IMR-90 (cell line): ENCODE measurements around the gene FBXW4. TPM values are rescaled to one million over a fixed set of nuclear protein-coding genes. Genes with fewer than 3 reads are reported as not detected.

Experiments
- ATAC-seq: fragments of 200-7000 bp; cut with Tn5 transposase; 2 replicates; pipeline ENCODE4 v1.9.1; 2020; ENCODE audit warnings: low read depth, mild to moderate bottlenecking, moderate library complexity
- BruUV-seq: library from RNA; stranded (reverse); fragments of 400-500 nt; replicated peaks from 2 replicates; lab custom pipeline; 2021; lab: Mats Ljungman, UMichigan
- CTCF ChIA-PET: fragments of 300-600 bp; formaldehyde crosslinking; extraction: SDS; loops from one replicate; lab custom pipeline; 2021; ENCODE audit warnings: antibody characterized with exemption; lab: Yijun Ruan, JAX
- POLR2A ChIA-PET: fragments of 300-600 bp; sonication (Branson Sonifier 250); formaldehyde crosslinking; loops from one replicate; lab custom pipeline; 2022; ENCODE audit warnings: antibody characterized with exemption; ENCODE audit not compliant: unreplicated experiment; lab: Charles Lee
- DNase-seq: peaks from one replicate; pipeline ENCODE4 v3.0.0; 2013
- H2AFZ ChIP-seq: replicated peaks from 2 replicates; pipeline ENCODE3; 2013; ENCODE audit warnings: low read length, mild to moderate bottlenecking; ENCODE audit not compliant: poor library complexity
- H2AK5ac ChIP-seq: 2 replicates; pipeline ENCODE4 v1.6.1; 2013; ENCODE audit warnings: low read depth, low read length, inconsistent platforms
- H2AK9ac ChIP-seq: replicated peaks from 2 replicates; pipeline ENCODE3; 2013; ENCODE audit warnings: mild to moderate bottlenecking, low read depth, low read length, moderate library complexity; ENCODE audit not compliant: poor library complexity
- H2BK120ac ChIP-seq: 2 replicates; pipeline ENCODE4 v1.6.1; 2013; ENCODE audit warnings: low read depth, low read length, inconsistent platforms
- H2BK15ac ChIP-seq: 3 replicates; pipeline ENCODE4 v1.6.1; 2013; ENCODE audit warnings: low read depth, low read length, inconsistent platforms
- H2BK20ac ChIP-seq: 2 replicates; pipeline ENCODE4 v1.6.1; 2013; ENCODE audit warnings: low read depth, mild to moderate bottlenecking, inconsistent platforms, low read length, moderate library complexity
- H2BK5ac ChIP-seq: 2 replicates; pipeline ENCODE4 v1.6.1; 2013; ENCODE audit warnings: mild to moderate bottlenecking, low read depth, low read length, inconsistent platforms; ENCODE audit not compliant: poor library complexity, severe bottlenecking
- H3K14ac ChIP-seq: replicated peaks from 2 replicates; pipeline ENCODE4 v1.6.1; 2013; ENCODE audit warnings: low read depth, low read length, inconsistent platforms
- H3K18ac ChIP-seq: 2 replicates; pipeline ENCODE4 v1.6.1; 2013; ENCODE audit warnings: low read depth, low read length, control low read depth
- H3K23ac ChIP-seq: 2 replicates; pipeline ENCODE4 v1.6.1; 2013; ENCODE audit warnings: low read depth, low read length, inconsistent platforms
- H3K27ac ChIP-seq: 2 replicates; pipeline ENCODE4 v1.5.1; 2013; ENCODE audit warnings: mild to moderate bottlenecking, control low read depth, low read length; ENCODE audit not compliant: insufficient read depth
- H3K27me3 ChIP-seq: 2 replicates; pipeline ENCODE4 v1.6.1; 2013; ENCODE audit warnings: low read length; ENCODE audit not compliant: control insufficient read depth, insufficient read depth
- H3K36me3 ChIP-seq: 2 replicates; pipeline ENCODE4 v1.6.1; 2013; ENCODE audit warnings: low read length, mixed read lengths; ENCODE audit not compliant: control insufficient read depth, insufficient read depth
- H3K4ac ChIP-seq: 2 replicates; pipeline ENCODE4 v1.6.1; 2013; ENCODE audit warnings: low read depth, low read length, inconsistent platforms
- H3K4me1 ChIP-seq: 2 replicates; pipeline ENCODE4 v1.6.1; 2013; ENCODE audit warnings: low read length, mixed read lengths; ENCODE audit not compliant: control insufficient read depth, insufficient read depth
- H3K4me2 ChIP-seq: 2 replicates; pipeline ENCODE4 v1.6.1; 2013; ENCODE audit warnings: low read depth, mild to moderate bottlenecking, control low read depth, low read length, moderate library complexity
- H3K4me3 ChIP-seq: 2 replicates; pipeline ENCODE4 v1.5.1; 2013; ENCODE audit warnings: low read depth, mild to moderate bottlenecking, control low read depth, low read length, moderate library complexity; ENCODE audit not compliant: insufficient read depth
- H3K56ac ChIP-seq: 2 replicates; pipeline ENCODE4 v1.6.1; 2013; ENCODE audit warnings: low read length, inconsistent platforms; ENCODE audit not compliant: insufficient read depth; ENCODE audit errors: extremely low read depth
- H3K79me1 ChIP-seq, 2 experiments: 2 replicates each; pipeline ENCODE4 v1.6.1; 2013; ENCODE audit warnings: low read length in 2 of 2, inconsistent platforms in 1 of 2, low read depth in 1 of 2
- H3K9ac ChIP-seq: 2 replicates; pipeline ENCODE4 v1.6.1; 2013; ENCODE audit warnings: low read depth, low read length, control low read depth
- H3K9me1 ChIP-seq: 2 replicates; pipeline ENCODE4 v1.6.1; 2013; ENCODE audit warnings: low read length, inconsistent platforms; ENCODE audit not compliant: insufficient read depth
- H3K9me3 ChIP-seq: 2 replicates; pipeline ENCODE4 v1.6.1; 2013; ENCODE audit warnings: low read length; ENCODE audit not compliant: control insufficient read depth, insufficient read depth
- H4K20me1 ChIP-seq: 2 replicates; pipeline ENCODE4 v1.6.1; 2013; ENCODE audit warnings: low read length, inconsistent platforms; ENCODE audit not compliant: insufficient read depth
- H4K5ac ChIP-seq: 2 replicates; pipeline ENCODE4 v1.6.1; 2013; ENCODE audit warnings: mild to moderate bottlenecking, low read depth, low read length, control low read depth
- H4K8ac ChIP-seq, 2 experiments: 2 replicates each; pipeline ENCODE4 v1.6.1; 2013; ENCODE audit warnings: low read depth in 2 of 2, low read length in 2 of 2, control low read depth in 1 of 2, inconsistent platforms in 1 of 2
- H4K91ac ChIP-seq: 2 replicates; pipeline ENCODE4 v1.6.1; 2013; ENCODE audit warnings: low read depth, low read length, inconsistent platforms; ENCODE audit not compliant: insufficient read depth
- CEBPB ChIP-seq: IDR thresholded peaks from 2 replicates; pipeline ENCODE4 v1.6.1; 2012; ENCODE audit warnings: low read depth, low read length, improper control_type of control experiment
- CHD1 ChIP-seq: IDR thresholded peaks from 2 replicates; pipeline ENCODE4 v1.6.1; 2012; ENCODE audit warnings: low read depth, low read length, improper control_type of control experiment
- MAFK ChIP-seq: IDR thresholded peaks from 2 replicates; pipeline ENCODE4 v1.6.1; 2012; ENCODE audit warnings: low read depth, low read length, improper control_type of control experiment
- MAZ ChIP-seq: IDR thresholded peaks from 2 replicates; pipeline ENCODE4 v1.6.1; 2012; ENCODE audit warnings: low read depth, mild to moderate bottlenecking, low read length, improper control_type of control experiment, moderate library complexity, borderline replicate concordance
- SMC3 ChIP-seq: fragments of 150-350 bp; IDR thresholded peaks from 2 replicates; pipeline ENCODE4 v1.6.1; 2016; ENCODE audit warnings: low read depth, mild to moderate bottlenecking, antibody characterized with exemption, low read length, moderate library complexity
- WGBS, 2 experiments: methylation state at CpG; one replicate each; pipeline versions ENCODE4 v1.1.5 to v1.1.7; 2013; ENCODE audit warnings: missing lambda C conversion rate in 2 of 2; ENCODE audit not compliant: insufficient read length in 1 of 2; ENCODE audit errors: extremely low coverage in 2 of 2; 5-methylcytosine and 5-hydroxymethylcytosine counted together
- dilution Hi-C: fragments of 300-500 bp; cut with HindIII; formaldehyde crosslinking; loops from one replicate; pipeline ENCODE4 v1.14.3; 2018; ENCODE audit warnings: low sequenced_read_pairs; ENCODE audit not compliant: unreplicated experiment
- in situ Hi-C: fragments of 300-500 bp; cut with MboI; formaldehyde crosslinking; loops from 3 replicates; pipeline ENCODE4 v1.14.3; 2019; ENCODE audit warnings: low sequenced_read_pairs, inconsistent platforms, mixed read lengths
- intact Hi-C: fragments of 100-400 bp; cut with micrococcal nuclease; formaldehyde crosslinking; loops from 2 replicates; pipeline ENCODE4 v1.10.0; 2022
- polyA plus RNA-seq, 3 experiments: library from polyadenylated mRNA; depleted of rRNA; stranded (reverse); fragments of >200 nt; gene quantifications; 2 replicates each; pipeline ENCODE4 v1.2.3, GENCODE V29; 2012; ENCODE audit warnings: low replicate concordance in 1 of 3
- total RNA-seq: library from RNA; depleted of rRNA; stranded (reverse); fragments of >200 nt; gene quantifications from 2 replicates; pipeline ENCODE4 v1.2.3, GENCODE V29; 2012
- TF ChIP-seq, protein P1 (sequence below): conservative IDR thresholded peaks from 2 replicates; pipeline ENCODE4 v1.5.1; 2012; ENCODE audit warnings: mild to moderate bottlenecking, low read depth, low read length, improper control_type of control experiment
- TF ChIP-seq, protein P2 (sequence below): fragments of 150-350 bp; IDR thresholded peaks from 2 replicates; pipeline ENCODE4 v1.6.1; 2017; ENCODE audit warnings: mild to moderate bottlenecking, antibody characterized with exemption, low read length, low read depth

The FBXW4 gene
- total and polyA plus RNA-seq, 2 of the 4 experiments (the other 2 are of a cell fraction): 19.3 to 26.7 TPM

DNA sequence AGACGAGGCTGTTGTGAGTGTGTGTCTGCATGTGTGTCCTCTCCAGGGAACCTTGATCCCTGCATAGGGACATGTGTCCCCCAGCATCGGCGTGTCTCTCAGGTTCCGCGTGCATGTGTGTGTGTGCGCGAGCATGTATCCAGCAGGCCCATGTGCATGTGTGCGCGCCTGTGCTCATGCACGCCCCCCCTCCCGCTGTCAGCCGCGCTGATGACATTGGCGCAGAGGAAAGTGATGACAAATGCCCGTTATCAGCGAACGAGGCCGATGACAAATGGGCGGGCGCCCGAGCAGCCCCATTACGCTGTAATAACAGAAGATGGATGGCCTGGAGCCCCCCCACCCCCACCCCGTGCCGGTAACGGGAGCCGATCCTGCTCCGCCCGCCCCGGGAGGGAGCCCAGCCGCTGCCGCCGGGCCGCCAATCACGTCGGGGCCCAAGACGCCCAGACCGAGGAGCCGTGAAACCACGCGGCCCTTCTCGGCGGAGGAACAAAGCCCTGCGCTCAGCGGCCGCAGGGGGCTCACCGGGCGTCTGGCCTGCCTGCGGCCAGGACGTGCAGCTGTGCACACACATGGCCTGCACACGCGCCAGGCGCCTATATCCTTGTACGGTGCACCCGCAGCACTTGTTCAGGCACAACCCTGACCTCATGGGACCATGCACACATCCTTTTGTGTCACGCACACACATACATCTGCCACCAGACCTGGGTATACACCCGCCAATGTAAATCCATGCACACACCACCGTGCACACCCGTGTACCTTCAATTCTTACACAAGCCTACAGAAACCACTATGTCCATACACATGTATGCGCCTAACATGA, 128.4 kb downstream of the FBXW4 start:
- Histone ChIP-seq H4K5ac (no peak overlapping the region), H4K20me1 (no peaks in the 10 kb centered on the region), H2AFZ (peak overlapping the region; percentile 82), H2BK15ac (no peak overlapping the region), H3K14ac (no peak overlapping the region), H3K56ac (peak overlapping the region; percentile 20; the same call in 1 of the 2 replicates), H3K27ac (no peak overlapping the region), H3K9ac (no peak overlapping the region), H2BK120ac (no peak overlapping the region), H2AK5ac (no peak overlapping the region), H3K9me3 (no peaks in the 10 kb centered on the region), H2AK9ac (peak overlapping the region; percentile 48), H3K23ac (no peak overlapping the region), H4K91ac (no peak overlapping the region), H3K4me2 (peak overlapping the region; percentile 69; the same call in 1 of the 2 replicates), H2BK5ac (no peak overlapping the region), H3K36me3 (no peaks in the 10 kb centered on the region), H3K79me1 (no peaks in the 10 kb centered on the region), H3K27me3 (peaks cover 46% of the 10 kb centered on the region), H3K4ac (no peak overlapping the region), H3K9me1 (peaks cover under 1% of the 10 kb centered on the region), H3K4me3 (no peak overlapping the region), H3K4me1 (peaks cover 6% of the 10 kb centered on the region), H3K18ac (no peak overlapping the region), H2BK20ac (no peak overlapping the region), H4K8ac (no peak overlapping the region)
- WGBS, 2 experiments: 9% methylated on average over 33 of the region's 59 CpGs; no CpG with 5 or more reads in 1 of the 2 experiments
- peak; percentile 20 for DNase-seq
- TF ChIP-seq CHD1 (no peak), MAFK (no peak), CEBPB (no peak), SMC3 (no peak), MAZ (no peak)
- TF ChIP-seq, protein P1, sequence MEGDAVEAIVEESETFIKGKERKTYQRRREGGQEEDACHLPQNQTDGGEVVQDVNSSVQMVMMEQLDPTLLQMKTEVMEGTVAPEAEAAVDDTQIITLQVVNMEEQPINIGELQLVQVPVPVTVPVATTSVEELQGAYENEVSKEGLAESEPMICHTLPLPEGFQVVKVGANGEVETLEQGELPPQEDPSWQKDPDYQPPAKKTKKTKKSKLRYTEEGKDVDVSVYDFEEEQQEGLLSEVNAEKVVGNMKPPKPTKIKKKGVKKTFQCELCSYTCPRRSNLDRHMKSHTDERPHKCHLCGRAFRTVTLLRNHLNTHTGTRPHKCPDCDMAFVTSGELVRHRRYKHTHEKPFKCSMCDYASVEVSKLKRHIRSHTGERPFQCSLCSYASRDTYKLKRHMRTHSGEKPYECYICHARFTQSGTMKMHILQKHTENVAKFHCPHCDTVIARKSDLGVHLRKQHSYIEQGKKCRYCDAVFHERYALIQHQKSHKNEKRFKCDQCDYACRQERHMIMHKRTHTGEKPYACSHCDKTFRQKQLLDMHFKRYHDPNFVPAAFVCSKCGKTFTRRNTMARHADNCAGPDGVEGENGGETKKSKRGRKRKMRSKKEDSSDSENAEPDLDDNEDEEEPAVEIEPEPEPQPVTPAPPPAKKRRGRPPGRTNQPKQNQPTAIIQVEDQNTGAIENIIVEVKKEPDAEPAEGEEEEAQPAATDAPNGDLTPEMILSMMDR: 0 out of 2 replicates have a peak, but pooled peaks have one; percentile 2
- TF ChIP-seq, protein P2, sequence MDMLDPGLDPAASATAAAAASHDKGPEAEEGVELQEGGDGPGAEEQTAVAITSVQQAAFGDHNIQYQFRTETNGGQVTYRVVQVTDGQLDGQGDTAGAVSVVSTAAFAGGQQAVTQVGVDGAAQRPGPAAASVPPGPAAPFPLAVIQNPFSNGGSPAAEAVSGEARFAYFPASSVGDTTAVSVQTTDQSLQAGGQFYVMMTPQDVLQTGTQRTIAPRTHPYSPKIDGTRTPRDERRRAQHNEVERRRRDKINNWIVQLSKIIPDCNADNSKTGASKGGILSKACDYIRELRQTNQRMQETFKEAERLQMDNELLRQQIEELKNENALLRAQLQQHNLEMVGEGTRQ: no peak
- peak; percentile 13 for ATAC-seq
- no TSS peak for BruUV-seq
- POLR2A ChIA-PET: no interaction called here
- in situ Hi-C loops: no loop called here
- CTCF ChIA-PET: interaction anchor here (0.5 kb wide), 1 partner anchor 351 kb away, joined by 3 read pairs; no protein-coding TSS in a partner anchor
- intact Hi-C loops: no loop called here
- dilution Hi-C loops: no loop called here
